Measurements from ENCODE around the gene VAV1.
"Not testable (repeated sequence)": the region's sequence is repeated elsewhere in the genome, so short reads cannot be mapped to it uniquely, and the experiment has no call there.

The VAV1 gene

GRCh38 chr19:6760606-6761005, 11.9 kb upstream of the VAV1 start:
- no peak for DNase-seq (ENCODE audit: low read depth)

DNA sequence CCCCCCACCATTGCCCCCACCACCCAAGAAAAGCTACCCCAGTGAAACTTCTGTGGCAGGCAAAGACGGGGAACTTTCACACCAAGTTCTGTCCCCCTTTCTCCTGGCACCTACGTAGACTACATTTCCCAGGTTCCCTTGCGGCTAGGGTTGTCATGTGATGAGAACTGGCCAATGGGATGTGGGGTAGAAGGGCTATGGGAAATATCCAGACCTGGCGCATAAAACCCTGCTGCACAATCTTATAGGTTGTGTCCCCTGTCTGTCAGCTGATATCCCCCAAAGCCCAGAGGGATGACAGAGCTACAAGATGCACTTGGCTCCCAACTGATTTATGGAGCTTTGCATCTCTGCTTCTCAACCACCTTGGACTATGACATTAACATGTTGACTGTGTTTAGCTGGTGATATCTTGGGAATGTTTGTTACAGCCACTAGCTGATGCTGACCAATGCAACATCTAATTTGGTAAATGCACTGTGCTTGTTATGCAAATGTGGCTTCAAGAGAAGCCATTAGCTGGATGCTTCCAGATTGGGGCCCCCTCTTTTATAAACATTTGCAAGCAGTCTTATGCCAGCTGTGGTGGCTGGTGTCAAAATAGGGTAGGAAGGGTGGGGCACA, 11.3 kb upstream of the VAV1 start:
- no peak for DNase-seq (ENCODE audit: low read depth)

DNA sequence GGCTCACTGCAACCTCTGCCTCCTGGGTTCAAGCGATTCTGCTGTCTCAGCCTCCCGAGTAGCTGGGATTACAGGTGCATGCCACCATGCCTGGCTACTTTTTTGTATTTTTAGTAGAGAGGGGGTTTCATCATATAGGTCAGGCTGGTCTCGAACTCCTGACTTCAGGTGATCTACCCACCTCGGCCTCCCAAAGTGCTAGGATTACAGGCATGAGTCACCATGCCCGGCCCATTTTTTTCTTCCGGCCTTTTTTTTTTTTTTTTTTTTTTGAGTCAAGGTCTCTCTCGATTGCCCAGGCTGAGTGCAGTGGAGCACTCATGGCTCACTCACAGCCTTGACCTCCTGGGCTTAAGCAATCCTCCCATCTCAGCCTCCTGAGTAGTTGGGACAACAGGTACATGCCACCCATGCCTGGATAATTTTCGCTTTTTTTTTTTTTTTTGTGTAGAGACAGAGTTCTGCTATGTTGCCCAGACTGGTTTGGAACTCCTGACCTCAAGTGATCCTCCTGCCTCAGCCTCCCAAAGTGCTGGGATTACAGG, 10.2 kb upstream of the VAV1 start:
- DNase-seq (ENCODE audit: low read depth): not testable (repeated sequence)

DNA sequence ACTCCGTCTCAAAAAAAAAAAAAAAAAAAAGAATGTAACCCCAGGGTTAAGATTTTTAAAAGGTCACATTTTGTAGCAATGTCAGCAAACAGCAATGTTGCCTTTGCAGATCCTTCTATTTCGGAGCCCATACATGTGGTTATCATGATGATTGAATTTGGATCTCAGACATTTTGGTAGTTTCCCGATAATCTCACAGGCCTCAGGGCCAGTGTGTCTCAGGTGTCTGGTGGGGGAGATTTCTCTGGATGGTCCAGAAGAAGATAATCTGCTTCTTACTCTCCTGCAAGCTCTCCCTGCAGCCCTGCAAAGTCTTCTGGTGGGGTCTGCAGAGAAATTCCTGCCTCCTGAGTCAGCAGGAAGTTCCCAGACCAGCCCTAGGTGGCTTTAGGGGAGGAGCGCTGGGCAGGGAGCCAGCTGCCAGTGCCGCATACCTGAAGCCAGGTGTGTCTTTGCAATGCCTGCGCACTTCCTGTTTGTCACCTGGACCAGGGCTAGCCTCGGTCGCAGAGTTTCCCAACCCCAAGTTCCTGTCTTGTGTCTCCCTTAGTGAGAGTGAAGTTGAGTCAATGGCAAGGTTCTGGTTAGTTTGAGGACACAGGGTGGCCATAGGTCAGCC, 6.7 kb upstream of the VAV1 start:
- DNase-seq (ENCODE audit: low read depth): no peak

- no peak for DNase-seq (ENCODE audit: low read depth)
Measured at GRCh38 chr19:6766357-6767080, 6.0 kb upstream of the VAV1 start.

DNA sequence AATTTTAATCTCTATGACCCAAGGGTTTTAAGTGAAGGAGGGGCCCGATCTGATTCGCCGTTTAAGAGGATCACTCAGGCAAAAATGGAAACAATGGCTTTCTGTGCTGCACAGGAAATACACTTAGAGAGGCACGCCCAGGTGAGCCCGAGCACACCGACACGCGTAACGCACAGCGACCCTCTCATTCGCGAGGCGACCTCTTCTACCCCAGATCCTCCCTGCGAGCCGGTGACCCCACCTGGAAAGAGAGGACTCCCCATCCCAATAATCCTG, 5.5 kb upstream of the VAV1 start:
- no peak for DNase-seq (ENCODE audit: low read depth)

- no peak for DNase-seq (ENCODE audit: low read depth)
Measured at GRCh38 chr19:6767357-6768235, 4.9 kb upstream of the VAV1 start, which contains the start of gene SH2D3A. Gene SH2D3A, minus strand, starts transcription at chr19:6767435. Its CDS starts 3,687 bp downstream, at chr19:6763748.

GRCh38 chr19:6768236-6768785, 4.2 kb upstream of the VAV1 start:
- no peak for DNase-seq (ENCODE audit: low read depth)

DNA sequence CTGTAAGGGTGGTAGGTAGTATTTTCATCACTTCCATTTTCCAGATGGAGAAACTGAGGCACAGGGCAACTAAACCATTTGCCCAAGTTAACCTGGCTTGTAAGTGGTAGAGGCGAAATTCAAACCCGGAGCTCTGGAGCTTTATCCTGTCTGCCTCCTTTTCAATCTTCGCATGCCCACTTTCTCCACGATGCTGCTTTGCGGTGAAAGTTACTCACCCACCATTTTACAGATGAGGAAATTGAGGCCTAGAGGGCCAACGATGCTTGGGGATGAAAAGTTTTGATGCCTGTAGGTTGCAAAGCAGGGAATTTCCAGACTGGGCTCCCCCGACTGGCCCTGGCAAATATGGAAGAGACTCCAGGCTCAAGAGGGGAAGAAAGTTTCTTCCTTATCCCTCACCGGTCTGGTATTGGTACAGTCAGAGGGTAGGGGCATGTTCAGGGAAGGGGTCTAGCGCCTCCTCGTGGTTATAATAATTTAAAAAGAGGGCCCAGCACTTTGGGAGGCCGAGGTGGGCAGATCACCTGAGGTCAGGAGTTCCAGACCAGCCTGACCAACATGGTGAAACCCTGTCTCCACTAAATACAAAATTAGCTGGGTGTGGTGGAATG, 3.4 kb upstream of the VAV1 start:
- DNase-seq (ENCODE audit: low read depth): no peak

GRCh38 chr19:6771648-6772027, 870 bp upstream of the VAV1 start:
- DNase-seq (ENCODE audit: low read depth): not testable (repeated sequence)

DNA sequence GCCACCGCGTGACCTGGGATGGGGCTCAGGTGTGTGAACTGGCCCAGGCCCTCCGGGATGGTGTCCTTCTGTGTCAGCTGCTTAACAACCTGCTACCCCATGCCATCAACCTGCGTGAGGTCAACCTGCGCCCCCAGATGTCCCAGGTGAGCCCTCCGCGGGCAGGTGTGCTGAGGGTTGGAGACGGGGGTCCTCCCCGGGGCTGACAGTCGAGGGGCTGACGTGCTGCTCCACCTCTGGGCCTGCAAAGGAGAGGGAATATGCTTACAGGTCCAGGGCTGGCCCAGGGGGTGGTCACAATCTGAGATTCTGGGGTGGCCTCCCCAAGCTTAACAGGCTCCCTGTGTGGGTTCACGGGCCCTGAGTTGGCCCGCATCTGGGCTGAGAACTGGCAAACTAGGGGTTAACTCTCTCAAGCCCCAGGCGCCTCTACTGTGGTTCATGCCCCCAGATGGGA, 386 bp downstream of the VAV1 start:
- no peak for DNase-seq (ENCODE audit: low read depth)

DNA sequence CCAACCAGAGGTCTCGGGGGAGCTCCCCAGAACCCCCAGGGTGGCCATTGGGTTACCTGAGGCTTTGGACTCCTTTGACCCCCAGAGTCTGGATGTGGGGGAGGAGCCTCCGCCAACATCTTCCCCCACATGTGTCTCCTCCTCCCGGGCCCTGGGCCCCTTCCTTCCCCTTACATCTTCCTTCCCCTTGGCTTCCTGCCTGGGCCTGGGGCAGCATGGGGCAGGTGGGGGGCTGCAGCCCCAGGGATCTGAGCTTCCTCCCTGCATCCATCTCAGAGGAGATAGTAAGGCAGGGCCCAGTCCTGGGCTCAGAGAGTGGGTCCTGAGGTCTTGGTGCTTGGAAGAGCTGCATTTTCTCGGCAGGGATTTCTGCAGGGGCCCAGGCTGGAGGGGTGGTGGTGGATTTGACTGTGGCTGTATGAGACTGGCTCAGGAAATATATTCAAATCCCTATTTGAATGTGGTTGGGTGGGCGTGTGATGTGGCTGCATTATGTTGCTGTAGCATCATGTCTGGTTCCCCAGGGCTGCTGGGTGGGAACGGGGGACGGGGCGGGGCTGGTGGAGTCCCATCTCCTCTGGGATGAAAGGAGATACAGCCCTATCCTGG, 919 bp downstream of the VAV1 start:
- no peak for DNase-seq (ENCODE audit: low read depth)

DNA sequence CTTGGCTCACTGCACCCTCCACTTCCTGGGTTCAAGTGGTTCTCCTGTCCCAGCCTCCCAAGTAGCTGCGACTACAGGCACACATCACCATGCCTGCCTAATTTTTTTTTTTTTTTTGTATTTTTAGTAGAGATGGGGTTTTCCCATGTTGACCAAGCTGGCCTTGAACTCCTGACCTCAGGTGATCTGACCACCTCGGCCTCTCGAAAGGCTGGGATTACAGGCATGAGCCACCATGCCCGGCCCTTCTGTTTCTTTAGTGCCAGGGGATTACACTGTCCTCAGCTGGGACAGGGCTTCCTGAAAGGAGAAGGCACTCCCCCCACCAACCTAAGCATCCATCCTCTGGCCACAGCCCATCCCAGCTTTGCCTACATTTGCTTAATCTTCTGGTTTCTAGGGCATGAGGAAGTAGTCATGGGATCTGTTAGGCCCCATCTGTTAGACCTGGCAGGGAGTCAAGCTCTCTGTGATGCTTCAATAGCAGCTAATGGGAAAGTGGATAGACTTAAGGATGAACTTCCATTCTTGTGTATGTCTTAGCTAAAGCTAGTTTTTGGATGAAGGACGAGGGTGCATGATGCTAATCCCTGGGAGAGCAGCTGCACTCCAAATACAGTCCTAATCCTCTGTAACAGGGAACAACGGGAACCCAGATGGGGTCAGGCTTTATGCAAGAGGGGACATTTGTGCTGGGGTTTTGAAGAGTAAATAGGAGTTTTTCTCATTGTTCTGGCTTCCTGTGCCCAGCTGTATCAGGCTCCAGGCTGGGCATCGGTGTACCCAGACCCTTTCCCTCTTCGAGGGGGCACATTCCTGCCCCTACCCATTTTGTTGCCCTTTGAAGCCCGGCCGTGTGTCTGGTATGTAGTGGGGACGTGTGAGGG, 2.6 kb downstream of the VAV1 start:
- no peak for DNase-seq (ENCODE audit: low read depth)

- not testable (repeated sequence) for DNase-seq (ENCODE audit: low read depth)
Measured at GRCh38 chr19:6776045-6776444, 3.5 kb downstream of the VAV1 start.

DNA sequence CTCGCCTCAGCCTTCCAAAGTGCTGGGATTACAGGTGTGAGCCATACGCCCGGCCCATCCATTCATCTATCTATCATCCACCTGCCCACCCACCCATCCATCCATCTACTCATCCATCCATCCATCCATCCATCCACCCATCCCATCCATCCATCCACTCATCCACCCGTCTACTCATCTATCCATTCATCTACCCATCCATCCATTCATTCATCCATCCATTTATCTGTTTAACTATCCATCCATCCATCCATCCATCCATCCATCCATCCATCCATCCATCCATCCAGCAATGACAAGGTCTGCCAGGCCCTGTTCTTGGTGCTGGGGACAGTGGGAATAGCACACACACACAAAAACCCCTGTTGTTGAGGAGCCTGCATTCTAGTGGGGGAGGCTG, 4.5 kb downstream of the VAV1 start:
- no peak for DNase-seq (ENCODE audit: low read depth)

- no peak for DNase-seq (ENCODE audit: low read depth)
Measured at GRCh38 chr19:6777434-6777833, 4.9 kb downstream of the VAV1 start.

- no peak for DNase-seq (ENCODE audit: low read depth)
Measured at GRCh38 chr19:6778386-6778785, 5.9 kb downstream of the VAV1 start.

GRCh38 chr19:6779206-6779605, 6.7 kb downstream of the VAV1 start:
- no peak for DNase-seq (ENCODE audit: low read depth)

DNA sequence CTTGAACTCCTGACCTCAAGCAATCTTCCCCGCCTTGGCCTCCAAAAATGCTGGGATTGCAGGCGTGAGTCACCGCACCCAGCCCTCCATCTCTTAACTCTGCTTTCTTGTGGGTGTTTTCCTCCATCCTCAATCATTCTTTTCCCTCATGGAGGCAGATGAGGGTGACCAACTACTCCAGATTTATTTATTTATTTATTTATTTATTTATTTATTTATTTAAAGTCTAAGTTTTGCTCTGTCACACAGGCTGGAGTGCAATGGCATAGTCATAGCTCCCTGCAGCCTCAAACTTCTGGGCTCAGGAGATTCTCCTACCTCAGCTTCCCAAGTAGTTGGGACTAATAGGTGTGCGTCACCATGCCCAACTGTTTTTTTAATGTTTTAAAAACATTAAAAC, 14.9 kb downstream of the VAV1 start:
- DNase-seq (ENCODE audit: low read depth): no peak

DNA sequence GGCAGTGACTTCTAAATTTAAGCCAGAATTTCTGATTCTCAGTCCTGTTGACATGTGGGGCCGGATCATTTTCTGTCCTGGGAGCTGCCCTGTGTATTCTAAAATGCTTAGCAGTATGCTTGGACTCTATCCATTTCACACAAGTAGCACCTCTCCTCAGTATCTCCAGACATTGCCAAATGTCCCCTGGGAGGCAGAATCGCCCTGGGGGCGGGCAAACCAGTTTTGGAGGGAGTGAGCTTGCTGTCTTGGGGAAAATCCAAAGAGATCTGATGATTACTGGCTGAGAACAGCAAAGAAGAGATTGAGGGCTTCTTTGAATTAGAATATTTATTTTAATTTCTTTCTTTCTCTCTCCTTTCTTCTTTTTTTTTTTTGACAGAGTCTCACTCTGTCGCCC, 16.4 kb downstream of the VAV1 start:
- no peak for DNase-seq (ENCODE audit: low read depth)

Measured in fibroblast of the conjunctiva (primary cell).